ENCODE data around the gene TAGLN3.
A peak's percentile ranks its signal among the peaks of the same experiment; 100 is the strongest.
"Not testable (repeated sequence)": the region's sequence is repeated elsewhere in the genome, so short reads cannot be mapped to it uniquely, and the experiment has no call there.

The TAGLN3 gene

GRCh38 chr3:112007633-112008032 lies 8.9 kb downstream of the TAGLN3 start:
- DNase-seq = no peak

DNA sequence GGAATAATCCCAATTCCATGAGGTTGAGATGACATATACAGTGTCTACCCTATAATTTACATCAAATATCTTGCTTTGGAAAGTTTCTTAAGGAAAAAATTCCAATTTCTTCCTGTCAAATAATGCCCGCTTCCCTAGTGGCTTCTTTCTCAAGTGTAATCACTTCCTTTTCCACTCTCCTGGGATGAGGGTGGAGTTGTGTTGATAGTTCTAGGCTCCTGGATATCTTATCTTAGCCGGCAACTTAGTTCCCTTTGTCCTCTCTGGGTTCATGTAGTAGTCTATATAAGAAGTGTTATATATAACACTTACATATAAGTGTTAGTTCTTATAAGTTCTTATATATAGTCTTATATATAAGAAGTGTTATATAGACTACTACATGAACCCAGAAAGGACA lies 10.9 kb downstream of the TAGLN3 start:
- DNase-seq = no peak

GRCh38 chr3:112010636-112011035 lies 11.9 kb downstream of the TAGLN3 start:
- DNase-seq = no peak

DNA sequence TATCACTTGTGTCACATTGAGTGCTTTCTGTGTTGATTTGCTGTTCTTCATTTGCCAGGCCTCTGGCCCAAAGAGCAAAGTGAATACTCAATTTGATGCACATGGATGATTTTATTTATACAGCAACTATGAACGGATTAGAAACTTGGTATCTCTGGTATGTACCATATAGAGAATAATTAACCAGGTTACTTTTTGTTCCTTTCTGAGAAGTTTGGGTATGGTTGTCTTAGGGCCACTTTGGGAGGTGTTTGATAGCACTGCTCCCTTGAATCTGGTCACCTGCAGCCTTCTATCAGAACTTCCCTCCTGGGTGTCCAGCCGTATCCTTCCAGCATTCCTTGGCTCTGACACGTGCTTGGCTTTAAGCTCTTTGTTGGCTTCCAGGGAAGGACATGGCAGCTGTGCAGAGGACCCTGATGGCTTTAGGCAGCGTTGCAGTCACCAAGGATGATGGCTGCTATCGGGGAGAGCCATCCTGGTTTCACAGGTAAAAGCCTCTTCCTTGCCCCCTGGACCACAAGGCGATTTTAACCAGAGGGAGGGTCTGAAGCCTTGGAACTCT lies 12.7 kb downstream of the TAGLN3 start:
- no peak for DNase-seq

GRCh38 chr3:112012205-112012992 lies 13.7 kb downstream of the TAGLN3 start:
- no peak for DNase-seq

DNA sequence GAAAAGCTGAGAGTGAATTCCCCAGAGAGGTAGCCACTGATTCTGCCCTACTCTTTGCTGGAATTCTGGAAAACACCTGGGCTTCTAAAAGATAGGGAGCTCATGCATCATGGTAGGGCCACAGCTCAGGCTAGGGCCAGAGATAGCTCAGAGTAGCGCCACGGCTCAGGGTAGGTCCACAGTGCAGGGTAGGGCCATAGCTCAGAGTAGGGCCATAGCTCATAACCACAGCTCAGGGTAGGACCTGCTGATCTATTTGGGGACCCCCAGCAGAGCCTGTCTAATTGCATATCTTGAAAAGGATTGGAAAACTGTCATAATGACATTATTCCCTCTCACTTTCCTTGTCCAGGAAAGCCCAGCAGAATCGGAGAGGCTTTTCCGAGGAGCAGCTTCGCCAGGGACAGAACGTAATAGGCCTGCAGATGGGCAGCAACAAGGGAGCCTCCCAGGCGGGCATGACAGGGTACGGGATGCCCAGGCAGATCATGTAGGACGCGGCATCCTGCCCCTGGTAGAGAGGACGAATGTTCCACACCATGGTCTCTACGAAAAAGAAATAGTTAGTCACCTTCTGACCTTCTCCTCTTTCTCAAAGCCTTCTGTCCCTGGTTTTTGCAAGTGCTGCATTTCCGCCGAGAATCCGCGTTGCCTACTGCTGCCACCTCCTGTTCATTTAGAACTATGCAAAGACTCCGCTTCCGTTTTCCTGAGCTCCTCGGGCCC lies 14.5 kb downstream of the TAGLN3 start:
- peak in 48 of 58 donors; percentile 14 to 75 (median 42) for DNase-seq

- DNase-seq = no peak
These were observed 15.0 kb downstream of the TAGLN3 start for GRCh38 chr3:112013784-112014143.

- no peak for DNase-seq
These were observed 18.4 kb downstream of the TAGLN3 start for GRCh38 chr3:112017091-112017490.

- DNase-seq = no peak
These were observed 20.0 kb downstream of the TAGLN3 start for GRCh38 chr3:112018712-112019111.

GRCh38 chr3:112019716-112020115 lies 21.0 kb downstream of the TAGLN3 start:
- DNase-seq = no peak

GRCh38 chr3:112020674-112021085 lies 22.0 kb downstream of the TAGLN3 start:
- no peak for DNase-seq

DNA sequence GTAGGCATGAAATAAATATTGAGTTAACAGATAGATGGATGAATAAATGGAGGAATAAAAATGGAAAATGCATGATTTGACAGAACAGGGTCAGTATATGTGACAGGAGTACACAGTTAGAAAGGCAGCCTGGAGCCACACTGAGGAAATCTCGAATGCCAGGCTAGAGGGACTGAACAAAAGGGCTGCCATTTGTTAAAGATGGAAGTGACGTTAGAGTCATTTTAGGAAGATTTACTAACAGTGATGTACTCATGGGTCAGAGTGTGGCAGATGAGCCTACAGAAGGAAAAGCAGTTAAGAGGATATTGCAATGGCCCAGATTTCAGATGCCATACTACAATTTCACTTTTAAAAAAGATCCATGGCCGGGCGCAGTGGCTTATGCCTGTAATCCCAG lies 28.4 kb downstream of the TAGLN3 start:
- DNase-seq = no peak

DNA sequence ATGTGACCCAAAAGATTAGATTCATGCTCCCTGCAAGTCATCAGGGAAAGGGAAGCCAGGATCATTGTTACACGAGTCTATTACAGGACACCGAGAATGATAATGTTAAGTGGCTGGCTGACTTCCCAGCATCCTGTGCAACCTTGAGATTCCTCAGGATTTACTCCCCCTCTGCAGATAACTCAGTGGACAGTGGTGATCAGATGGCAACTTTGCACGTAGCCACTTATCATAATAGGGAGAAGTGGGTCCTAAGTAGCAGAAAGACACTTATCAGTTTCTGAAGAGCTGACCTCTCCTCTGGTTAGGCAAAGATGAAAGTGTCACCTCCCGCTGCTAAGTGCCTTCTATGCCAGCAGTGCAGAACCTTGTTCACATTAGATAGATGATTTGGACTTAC lies 29.1 kb downstream of the TAGLN3 start:
- DNase-seq = no peak

GRCh38 chr3:112030901-112031300 lies 32.2 kb downstream of the TAGLN3 start:
- DNase-seq = no peak

DNA sequence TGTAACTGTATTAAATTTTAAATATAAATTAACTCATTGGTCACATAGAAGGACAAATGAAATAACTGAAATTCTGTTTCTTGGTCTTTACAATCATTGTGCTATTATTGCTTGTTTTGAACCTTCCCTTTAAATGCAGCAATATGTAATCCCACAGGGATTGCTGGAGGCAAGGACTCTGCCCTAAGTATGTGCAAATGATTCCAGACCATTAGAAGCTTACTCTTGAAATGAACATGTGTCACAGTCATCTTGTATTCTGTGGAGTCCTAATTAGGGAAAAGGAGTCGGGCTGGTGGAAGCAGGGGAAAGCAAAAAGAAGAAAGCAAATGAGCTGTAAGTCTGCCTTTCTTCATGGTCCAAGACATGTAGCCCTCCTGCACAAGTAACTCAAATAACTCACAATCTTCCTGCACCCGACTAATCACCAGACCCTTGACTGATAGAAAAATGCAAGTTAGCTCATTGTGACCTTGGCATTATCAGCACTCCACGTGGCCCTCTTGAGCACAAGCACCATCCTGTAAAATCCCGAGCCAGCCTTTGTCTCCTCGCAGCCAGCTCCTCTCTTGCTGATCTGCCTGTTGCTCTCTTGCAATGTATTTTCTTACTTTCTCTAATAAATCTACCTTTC lies 33.5 kb downstream of the TAGLN3 start:
- no peak for DNase-seq

DNA sequence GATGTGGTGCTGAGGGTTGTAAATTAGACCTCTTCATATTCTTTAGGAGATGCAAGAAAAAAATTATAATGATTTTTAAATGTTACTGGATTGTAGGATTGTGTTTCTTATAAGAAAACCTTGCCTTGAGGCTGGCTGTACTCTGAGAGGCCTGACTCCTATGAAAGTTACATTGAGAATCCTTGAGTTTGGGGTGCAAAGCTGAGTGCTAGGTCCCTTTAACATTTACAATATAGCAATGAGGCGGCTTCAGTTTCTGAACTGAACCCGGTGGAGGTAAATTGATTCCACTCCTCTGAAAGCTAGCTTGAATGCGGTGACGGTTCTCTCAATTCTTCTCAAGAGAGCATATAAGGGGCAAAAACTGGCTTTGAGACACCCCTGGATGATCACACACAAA lies 35.7 kb downstream of the TAGLN3 start, which contains the start of gene TMPRSS7:
Gene TMPRSS7, plus strand, starts transcription at position 301 of the 400 bp plus-strand sequence. CDS start 110 bp downstream, outside the sequence.
- no peak for DNase-seq

- no peak for DNase-seq
These were observed 36.5 kb downstream of the TAGLN3 start for GRCh38 chr3:112035241-112035640.

DNA sequence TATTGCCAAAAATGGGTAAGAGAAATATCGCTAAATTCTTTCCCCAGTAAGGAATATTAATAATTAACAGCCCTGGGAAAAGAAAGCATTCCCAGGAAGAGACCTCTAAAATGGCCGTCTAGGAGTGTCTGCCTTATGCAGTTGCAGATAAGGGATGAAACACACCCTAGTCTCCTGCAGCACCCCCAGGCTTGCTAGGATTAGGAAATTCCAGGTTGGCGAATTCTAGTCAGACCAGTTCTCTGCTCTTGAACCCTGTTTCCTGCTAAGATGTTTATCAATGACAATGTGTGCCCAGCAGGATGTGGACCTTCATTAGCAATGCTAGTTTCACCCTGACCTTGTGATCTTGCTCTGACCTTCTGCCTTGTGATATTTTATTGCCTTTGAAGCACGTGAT lies 38.5 kb downstream of the TAGLN3 start:
- not testable (repeated sequence) for DNase-seq

DNA sequence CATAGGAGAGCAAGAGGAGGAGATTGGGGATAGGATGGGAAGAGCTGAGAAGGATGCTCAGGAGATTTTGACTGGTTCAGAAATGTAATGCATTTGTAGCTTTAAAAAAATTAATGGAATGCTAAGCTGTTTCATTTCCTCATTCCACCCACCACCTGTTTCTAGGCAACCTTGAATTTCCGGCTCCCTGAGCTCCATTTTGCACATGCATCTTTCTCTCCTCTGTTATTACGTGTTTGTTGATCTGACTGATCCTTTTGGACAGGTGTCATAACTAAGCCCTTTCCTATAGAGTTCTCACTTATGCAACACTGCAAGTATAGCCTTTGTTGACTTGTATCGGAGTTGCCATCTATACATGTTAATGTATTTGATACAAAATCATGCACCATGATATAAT lies 40.1 kb downstream of the TAGLN3 start:
- peak in 11 of 58 donors; percentile 1 to 29 (median 5) for DNase-seq

GRCh38 chr3:112041321-112041720 lies 42.6 kb downstream of the TAGLN3 start:
- no peak for DNase-seq

- DNase-seq = no peak
These were observed 44.1 kb downstream of the TAGLN3 start for GRCh38 chr3:112042842-112043280.
